HepG2 (cell line): Measurements from ENCODE around the gene SKIDA1. TPM values are rescaled to one million over a fixed set of nuclear protein-coding genes. Genes with fewer than 3 reads are reported as not detected.

Experiments
- FOXP1 ChIP-seq, 2 experiments: fragments of 450-650 bp in 1 of 2; IDR thresholded peaks; 2 replicates each; pipeline ENCODE4 v1.6.1; 2017 to 2018; ENCODE audit warnings: antibody characterized with exemption in 1 of 2
- HIVEP1 ChIP-seq: sonication (generic); formaldehyde crosslinking; IDR thresholded peaks from 2 replicates; pipeline ENCODE4 v1.4.0; 2020; ENCODE audit warnings: mild to moderate bottlenecking, missing genetic modification reagents
- HOXA3 ChIP-seq: sonication (generic); formaldehyde crosslinking; IDR thresholded peaks from 2 replicates; pipeline ENCODE4 v1.5.0; 2020; ENCODE audit warnings: missing genetic modification reagents
- JUND ChIP-seq: sonication (generic); formaldehyde crosslinking; IDR thresholded peaks from 2 replicates; pipeline ENCODE4 v1.8.0; 2022; ENCODE audit warnings: mild to moderate bottlenecking, missing genetic modification reagents
- KLF12 ChIP-seq: sonication (generic); formaldehyde crosslinking; IDR thresholded peaks from 2 replicates; pipeline ENCODE4 v1.4.0; 2020; ENCODE audit warnings: missing genetic modification reagents, borderline replicate concordance
- MAFF ChIP-seq: IDR thresholded peaks from 2 replicates; pipeline ENCODE4 v1.6.1; 2011; ENCODE audit warnings: low read depth, low read length, improper control_type of control experiment
- NR2F1 ChIP-seq, 2 experiments: fragments of 450-650 bp in 1 of 2; formaldehyde crosslinking in 1 of 2; IDR thresholded peaks; 2 replicates each; pipeline versions ENCODE4 v1.5.0 to v1.6.1; 2016 to 2020; ENCODE audit warnings: mild to moderate bottlenecking in 1 of 2, missing compliant biosample characterization in 1 of 2, missing genetic modification reagents in 1 of 2, moderate library complexity in 1 of 2
- NR2F6 ChIP-seq, 2 experiments: IDR thresholded peaks; 2 replicates each; pipeline ENCODE4 v1.6.1; 2016; ENCODE audit warnings: antibody characterized with exemption in 1 of 2, mild to moderate bottlenecking in 1 of 2
- SMC3 ChIP-seq: IDR thresholded peaks from 2 replicates; pipeline ENCODE4 v1.6.1; 2011; ENCODE audit warnings: low read length, improper control_type of control experiment
- ZMYM2 ChIP-seq: sonication (generic); formaldehyde crosslinking; IDR thresholded peaks from 2 replicates; pipeline ENCODE4 v1.8.0; 2022; ENCODE audit warnings: mild to moderate bottlenecking, missing genetic modification reagents
- ZNF224 ChIP-seq: sonication (generic); formaldehyde crosslinking; IDR thresholded peaks from 2 replicates; pipeline ENCODE4 v1.5.0; 2020; ENCODE audit warnings: mild to moderate bottlenecking, missing genetic modification reagents
- ZNF468 ChIP-seq: sonication (generic); formaldehyde crosslinking; IDR thresholded peaks from 2 replicates; pipeline ENCODE4 v1.8.0; 2022; ENCODE audit warnings: mild to moderate bottlenecking, moderate library complexity, missing genetic modification reagents
- ZNF549 ChIP-seq: sonication (generic); formaldehyde crosslinking; IDR thresholded peaks from 2 replicates; pipeline ENCODE4 v1.5.0; 2020; ENCODE audit warnings: missing genetic modification reagents
- polyA plus RNA-seq, 8 experiments: library from polyadenylated mRNA; depleted of rRNA in 3 of 8; stranded (reverse) in 7 of 8; unstranded in 1 of 8; fragments of >200 nt; fragmentation: Illumina TruSeq in 4 of 8; extraction: Trizol in 4 of 8; gene quantifications; 2 replicates each; pipeline versions ENCODE4 v1.2.1 to v1.2.3, GENCODE V29; 2011 to 2016; ENCODE audit warnings: low read depth in 4 of 8, missing spikeins in 1 of 8, mixed read lengths in 1 of 8; ENCODE audit not compliant: insufficient read depth in 1 of 8
- total RNA-seq, 5 experiments: library from RNA; depleted of rRNA; stranded (reverse); fragments of >200 nt; fragmentation: Illumina TruSeq; extraction: Trizol; gene quantifications; 2 replicates each; pipeline ENCODE4 v1.2.3, GENCODE V29; 2016; ENCODE audit warnings: low read depth in 1 of 5
- TF ChIP-seq, protein P1 (sequence below): sonication (generic); formaldehyde crosslinking; IDR thresholded peaks from 2 replicates; pipeline ENCODE4 v1.5.0; 2020; ENCODE audit warnings: mild to moderate bottlenecking, missing genetic modification reagents, borderline replicate concordance
- TF ChIP-seq, protein P2 (sequence below): sonication (generic); formaldehyde crosslinking; IDR thresholded peaks from 2 replicates; pipeline ENCODE4 v1.4.0; 2020; ENCODE audit warnings: low read depth, mild to moderate bottlenecking, missing genetic modification reagents
- TF ChIP-seq, protein P3 (sequence below): sonication (generic); formaldehyde crosslinking; conservative IDR thresholded peaks from 2 replicates; pipeline ENCODE4 v1.4.0; 2020; ENCODE audit warnings: missing genetic modification reagents
- TF ChIP-seq, protein P4 (sequence below): sonication (generic); formaldehyde crosslinking; IDR thresholded peaks from 2 replicates; pipeline ENCODE4 v1.5.0; 2020; ENCODE audit warnings: missing genetic modification reagents
- TF ChIP-seq, protein P5 (sequence below): sonication (generic); formaldehyde crosslinking; IDR thresholded peaks from 2 replicates; pipeline ENCODE4 v1.5.0; 2020; ENCODE audit warnings: mild to moderate bottlenecking, missing genetic modification reagents

SKIDA1 gene
- total and polyA plus RNA-seq, 2 of the 13 experiments (the other 11 are each of a cell fraction or from before 2014, with no cell fraction given), result 0.73 to 1.5 TPM

DNA sequence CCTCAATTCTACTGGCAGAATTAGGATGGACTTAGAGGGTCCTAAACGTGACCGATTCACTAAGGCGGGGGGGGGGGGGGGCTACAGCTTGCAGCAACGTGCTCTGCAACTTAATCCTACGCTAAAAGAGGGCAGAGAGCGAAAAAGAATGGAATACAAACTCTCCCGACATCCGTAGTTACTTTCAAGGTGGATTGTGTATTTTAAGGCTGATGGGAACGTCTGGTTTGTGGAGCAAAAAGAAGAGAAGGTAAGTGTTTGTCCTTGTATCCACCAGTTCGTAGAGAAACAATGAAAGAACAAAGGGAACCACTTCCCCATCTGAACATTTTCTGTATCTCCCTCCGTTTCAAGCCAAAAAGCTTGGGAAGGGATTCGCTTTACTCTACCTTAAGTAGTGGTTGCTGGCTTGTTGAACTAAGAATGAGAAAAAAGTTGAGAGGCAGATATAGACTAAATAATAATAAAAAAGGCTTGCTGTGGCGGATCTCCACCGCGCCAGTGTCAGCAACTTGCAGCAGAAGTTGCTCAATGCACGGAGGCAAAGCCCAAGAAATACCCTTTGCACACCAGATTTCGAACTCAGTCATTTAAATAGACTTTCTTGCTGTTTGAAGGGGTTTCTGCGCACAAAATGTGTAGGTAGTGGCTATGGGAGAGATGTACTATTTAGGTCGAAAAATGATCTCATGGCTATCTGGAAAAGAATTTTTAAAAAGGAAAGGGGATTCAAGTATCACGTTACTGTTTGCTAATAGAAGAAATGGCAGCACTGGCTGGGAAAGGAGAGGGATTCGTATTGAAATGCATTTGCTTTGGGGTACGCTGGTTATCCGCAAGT is 736 bp downstream of the SKIDA1 start (continued):
- TF ChIP-seq, protein P1, sequence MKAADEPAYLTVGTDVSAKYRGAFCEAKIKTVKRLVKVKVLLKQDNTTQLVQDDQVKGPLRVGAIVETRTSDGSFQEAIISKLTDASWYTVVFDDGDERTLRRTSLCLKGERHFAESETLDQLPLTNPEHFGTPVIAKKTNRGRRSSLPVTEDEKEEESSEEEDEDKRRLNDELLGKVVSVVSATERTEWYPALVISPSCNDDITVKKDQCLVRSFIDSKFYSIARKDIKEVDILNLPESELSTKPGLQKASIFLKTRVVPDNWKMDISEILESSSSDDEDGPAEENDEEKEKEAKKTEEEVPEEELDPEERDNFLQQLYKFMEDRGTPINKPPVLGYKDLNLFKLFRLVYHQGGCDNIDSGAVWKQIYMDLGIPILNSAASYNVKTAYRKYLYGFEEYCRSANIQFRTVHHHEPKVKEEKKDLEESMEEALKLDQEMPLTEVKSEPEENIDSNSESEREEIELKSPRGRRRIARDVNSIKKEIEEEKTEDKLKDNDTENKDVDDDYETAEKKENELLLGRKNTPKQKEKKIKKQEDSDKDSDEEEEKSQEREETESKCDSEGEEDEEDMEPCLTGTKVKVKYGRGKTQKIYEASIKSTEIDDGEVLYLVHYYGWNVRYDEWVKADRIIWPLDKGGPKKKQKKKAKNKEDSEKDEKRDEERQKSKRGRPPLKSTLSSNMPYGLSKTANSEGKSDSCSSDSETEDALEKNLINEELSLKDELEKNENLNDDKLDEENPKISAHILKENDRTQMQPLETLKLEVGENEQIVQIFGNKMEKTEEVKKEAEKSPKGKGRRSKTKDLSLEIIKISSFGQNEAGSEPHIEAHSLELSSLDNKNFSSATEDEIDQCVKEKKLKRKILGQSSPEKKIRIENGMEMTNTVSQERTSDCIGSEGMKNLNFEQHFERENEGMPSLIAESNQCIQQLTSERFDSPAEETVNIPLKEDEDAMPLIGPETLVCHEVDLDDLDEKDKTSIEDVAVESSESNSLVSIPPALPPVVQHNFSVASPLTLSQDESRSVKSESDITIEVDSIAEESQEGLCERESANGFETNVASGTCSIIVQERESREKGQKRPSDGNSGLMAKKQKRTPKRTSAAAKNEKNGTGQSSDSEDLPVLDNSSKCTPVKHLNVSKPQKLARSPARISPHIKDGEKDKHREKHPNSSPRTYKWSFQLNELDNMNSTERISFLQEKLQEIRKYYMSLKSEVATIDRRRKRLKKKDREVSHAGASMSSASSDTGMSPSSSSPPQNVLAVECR (CRISPR knock-in tag), result no peak
- TF ChIP-seq NR2F1 (CRISPR knock-in tag; IDR thresholded peaks at IDR 0.05) (0 out of 4 replicates have a peak, but pooled peaks of 1 of the 2 experiments have one; percentile 24), MAFF (peak; percentile 38; the same call in 1 of the 2 replicates), ZNF468 (CRISPR knock-in tag) (no peak), SMC3 (peak; percentile 16; the same call in 1 of the 2 replicates), HOXA3 (CRISPR knock-in tag) (no peak), KLF12 (CRISPR knock-in tag) (no peak), JUND (CRISPR knock-in tag) (no peak), ZNF224 (CRISPR knock-in tag) (no peak), NR2F6 (IDR thresholded peaks at IDR 0.05) (no peak), NR2F6 (CRISPR knock-in tag; IDR thresholded peaks at IDR 0.05) (no peak), HIVEP1 (CRISPR knock-in tag) (no peak), FOXP1 (IDR thresholded peaks at IDR 0.05) (no peak), FOXP1 (CRISPR knock-in tag; IDR thresholded peaks at IDR 0.05) (no peak), ZMYM2 (CRISPR knock-in tag) (no peak), ZNF549 (CRISPR knock-in tag) (no peak)
- TF ChIP-seq, protein P2, sequence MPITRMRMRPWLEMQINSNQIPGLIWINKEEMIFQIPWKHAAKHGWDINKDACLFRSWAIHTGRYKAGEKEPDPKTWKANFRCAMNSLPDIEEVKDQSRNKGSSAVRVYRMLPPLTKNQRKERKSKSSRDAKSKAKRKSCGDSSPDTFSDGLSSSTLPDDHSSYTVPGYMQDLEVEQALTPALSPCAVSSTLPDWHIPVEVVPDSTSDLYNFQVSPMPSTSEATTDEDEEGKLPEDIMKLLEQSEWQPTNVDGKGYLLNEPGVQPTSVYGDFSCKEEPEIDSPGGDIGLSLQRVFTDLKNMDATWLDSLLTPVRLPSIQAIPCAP (CRISPR knock-in tag), result no peak
- TF ChIP-seq, protein P3, sequence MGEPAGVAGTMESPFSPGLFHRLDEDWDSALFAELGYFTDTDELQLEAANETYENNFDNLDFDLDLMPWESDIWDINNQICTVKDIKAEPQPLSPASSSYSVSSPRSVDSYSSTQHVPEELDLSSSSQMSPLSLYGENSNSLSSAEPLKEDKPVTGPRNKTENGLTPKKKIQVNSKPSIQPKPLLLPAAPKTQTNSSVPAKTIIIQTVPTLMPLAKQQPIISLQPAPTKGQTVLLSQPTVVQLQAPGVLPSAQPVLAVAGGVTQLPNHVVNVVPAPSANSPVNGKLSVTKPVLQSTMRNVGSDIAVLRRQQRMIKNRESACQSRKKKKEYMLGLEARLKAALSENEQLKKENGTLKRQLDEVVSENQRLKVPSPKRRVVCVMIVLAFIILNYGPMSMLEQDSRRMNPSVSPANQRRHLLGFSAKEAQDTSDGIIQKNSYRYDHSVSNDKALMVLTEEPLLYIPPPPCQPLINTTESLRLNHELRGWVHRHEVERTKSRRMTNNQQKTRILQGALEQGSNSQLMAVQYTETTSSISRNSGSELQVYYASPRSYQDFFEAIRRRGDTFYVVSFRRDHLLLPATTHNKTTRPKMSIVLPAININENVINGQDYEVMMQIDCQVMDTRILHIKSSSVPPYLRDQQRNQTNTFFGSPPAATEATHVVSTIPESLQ, result no peak
- TF ChIP-seq, protein P4, sequence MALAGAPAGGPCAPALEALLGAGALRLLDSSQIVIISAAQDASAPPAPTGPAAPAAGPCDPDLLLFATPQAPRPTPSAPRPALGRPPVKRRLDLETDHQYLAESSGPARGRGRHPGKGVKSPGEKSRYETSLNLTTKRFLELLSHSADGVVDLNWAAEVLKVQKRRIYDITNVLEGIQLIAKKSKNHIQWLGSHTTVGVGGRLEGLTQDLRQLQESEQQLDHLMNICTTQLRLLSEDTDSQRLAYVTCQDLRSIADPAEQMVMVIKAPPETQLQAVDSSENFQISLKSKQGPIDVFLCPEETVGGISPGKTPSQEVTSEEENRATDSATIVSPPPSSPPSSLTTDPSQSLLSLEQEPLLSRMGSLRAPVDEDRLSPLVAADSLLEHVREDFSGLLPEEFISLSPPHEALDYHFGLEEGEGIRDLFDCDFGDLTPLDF (CRISPR knock-in tag), result no peak
- TF ChIP-seq, protein P5, sequence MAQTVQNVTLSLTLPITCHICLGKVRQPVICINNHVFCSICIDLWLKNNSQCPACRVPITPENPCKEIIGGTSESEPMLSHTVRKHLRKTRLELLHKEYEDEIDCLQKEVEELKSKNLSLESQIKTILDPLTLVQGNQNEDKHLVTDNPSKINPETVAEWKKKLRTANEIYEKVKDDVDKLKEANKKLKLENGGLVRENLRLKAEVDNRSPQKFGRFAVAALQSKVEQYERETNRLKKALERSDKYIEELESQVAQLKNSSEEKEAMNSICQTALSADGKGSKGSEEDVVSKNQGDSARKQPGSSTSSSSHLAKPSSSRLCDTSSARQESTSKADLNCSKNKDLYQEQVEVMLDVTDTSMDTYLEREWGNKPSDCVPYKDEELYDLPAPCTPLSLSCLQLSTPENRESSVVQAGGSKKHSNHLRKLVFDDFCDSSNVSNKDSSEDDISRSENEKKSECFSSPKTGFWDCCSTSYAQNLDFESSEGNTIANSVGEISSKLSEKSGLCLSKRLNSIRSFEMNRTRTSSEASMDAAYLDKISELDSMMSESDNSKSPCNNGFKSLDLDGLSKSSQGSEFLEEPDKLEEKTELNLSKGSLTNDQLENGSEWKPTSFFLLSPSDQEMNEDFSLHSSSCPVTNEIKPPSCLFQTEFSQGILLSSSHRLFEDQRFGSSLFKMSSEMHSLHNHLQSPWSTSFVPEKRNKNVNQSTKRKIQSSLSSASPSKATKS, result no peak
